GM18499 (cell line): ENCODE measurements around the gene GLT1D1.
"Not testable (repeated sequence)": the region's sequence is repeated elsewhere in the genome, so short reads cannot be mapped to it uniquely, and the experiment has no call there.

Experiments
- ATAC-seq: cut with Tn5 transposase; IDR thresholded peaks from one replicate; pipeline ENCODE4 v1.9.1; 2021; ENCODE audit warnings: moderate number of reproducible peaks; ENCODE audit not compliant: insufficient read depth, unreplicated experiment

The GLT1D1 gene

DNA sequence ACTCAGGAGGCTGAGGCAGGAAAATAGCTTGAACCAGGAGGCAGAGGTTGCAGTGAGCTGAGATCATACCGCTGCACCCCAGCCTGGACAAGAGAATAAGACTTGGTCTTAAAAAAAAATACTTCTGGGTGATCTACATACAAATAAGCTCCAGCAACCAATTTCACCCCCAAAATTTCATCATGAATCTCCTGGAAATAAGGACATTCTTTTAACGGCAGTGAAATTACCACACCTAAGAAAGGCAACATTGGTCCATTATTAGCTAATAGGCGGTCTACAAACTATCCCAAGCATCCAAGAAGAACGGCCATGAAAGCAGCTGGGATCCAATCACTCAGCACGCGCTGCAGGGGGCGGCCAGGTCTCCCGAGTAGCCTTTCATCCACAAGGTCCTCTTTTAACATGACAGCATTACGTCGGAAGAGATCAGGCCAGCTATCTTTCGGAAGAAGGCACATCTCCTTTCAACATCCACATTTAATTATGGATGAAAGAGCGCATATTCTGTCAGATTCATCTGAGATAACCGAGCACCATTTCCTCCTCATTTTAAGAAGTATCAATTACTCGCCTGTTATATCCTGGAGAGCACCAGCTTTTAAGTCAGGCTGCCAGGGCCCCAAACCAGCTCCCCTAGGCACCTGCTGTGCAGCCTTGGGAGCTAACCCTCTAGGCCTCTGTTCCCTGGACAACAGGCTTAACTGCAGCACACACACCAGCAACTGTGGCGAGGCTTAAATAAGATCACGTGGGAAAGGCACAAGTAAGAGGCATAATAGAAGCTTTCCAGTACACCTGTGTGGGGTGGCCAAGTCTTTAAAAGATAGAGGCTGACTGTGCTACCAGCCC, 33.8 kb upstream of the GLT1D1 start:
- no peak for ATAC-seq

DNA sequence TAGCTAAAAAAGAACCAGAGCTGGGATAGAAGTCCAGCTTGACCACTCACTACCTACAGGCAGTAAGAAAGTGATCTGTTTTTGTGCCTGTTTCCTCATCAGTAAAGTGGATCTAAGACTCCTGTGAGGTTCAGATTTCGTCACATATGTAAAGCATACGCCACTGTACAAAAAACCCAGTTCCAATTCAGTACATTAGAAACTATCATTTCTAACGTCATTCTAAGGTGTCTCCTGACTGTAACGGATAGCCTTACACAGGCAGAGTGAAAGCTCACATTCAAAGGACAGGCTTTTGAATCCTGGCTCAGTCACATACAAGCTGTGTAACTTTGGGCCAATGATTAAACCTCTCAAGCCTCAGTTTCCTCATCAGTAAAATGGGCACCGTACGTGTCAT, 33.0 kb upstream of the GLT1D1 start:
- ATAC-seq = no peak

DNA sequence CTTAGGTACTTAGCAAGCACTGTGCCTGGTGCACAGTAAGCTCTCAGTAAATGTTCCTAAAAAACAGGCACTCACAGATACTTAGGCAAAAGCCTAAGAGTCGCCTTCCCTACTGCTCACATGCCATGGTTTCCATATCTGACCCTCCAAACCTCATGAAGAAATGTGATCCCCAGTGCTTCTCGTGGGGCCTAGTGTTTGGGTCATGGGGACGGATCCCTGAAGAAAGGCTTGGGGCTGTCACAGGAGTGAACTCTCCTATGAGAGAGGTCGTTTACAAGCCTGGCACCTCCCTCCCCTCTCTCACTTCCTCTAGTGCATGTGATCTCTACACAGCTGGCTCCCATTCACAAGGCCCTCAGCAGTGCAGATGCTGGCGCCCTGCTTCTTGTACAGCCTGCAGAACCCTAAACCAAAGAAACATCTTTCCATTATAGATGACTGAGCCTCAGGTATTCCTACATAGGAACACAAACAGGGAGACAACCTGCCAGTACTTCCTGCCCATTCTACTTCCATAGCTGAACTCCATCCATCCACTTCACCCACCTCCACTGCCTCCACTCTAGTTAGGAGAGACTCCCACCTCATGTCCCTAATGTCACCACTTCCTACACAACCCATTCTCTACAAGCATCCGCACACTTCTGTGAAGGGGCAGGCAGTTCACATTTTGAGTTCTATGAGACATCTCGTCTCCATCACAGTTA, 32.4 kb upstream of the GLT1D1 start:
- ATAC-seq = peak; percentile 34

DNA sequence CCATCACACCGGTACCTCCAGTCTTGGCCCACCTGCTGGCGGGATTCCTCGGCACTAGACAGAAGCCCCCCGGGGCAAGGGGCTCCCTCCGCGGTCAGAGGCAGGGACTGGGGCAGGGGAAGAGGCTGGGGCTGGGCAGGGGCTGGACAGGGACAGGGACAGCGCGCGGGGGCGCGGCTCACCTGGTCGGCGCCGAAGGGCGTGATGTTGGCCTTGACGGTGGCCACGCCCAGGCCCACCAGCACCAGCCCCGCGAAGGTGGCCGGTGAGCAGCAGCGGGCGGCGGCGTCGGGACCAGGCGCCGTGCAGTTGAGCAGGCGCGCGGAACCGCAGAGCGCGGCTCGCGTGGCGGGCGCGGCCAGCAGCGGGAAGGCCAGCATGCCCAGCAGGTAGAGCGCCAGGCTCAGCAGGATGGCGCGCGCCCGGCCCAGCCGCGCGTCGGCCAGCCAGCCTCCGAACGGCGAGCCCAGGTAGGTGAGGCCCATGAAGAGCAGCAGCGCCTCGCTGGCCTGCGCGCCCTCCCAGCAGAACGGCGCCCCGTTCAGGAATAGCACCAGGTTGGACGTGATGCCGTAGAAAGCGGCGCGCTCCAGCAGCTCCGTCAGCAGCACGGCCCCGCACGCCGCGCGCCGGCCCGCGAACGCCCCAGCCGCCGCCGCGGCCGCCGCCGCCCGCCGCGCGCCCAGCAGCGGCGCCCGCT, 29.9 kb upstream of the GLT1D1 start:
- peak; percentile 10 for ATAC-seq

DNA sequence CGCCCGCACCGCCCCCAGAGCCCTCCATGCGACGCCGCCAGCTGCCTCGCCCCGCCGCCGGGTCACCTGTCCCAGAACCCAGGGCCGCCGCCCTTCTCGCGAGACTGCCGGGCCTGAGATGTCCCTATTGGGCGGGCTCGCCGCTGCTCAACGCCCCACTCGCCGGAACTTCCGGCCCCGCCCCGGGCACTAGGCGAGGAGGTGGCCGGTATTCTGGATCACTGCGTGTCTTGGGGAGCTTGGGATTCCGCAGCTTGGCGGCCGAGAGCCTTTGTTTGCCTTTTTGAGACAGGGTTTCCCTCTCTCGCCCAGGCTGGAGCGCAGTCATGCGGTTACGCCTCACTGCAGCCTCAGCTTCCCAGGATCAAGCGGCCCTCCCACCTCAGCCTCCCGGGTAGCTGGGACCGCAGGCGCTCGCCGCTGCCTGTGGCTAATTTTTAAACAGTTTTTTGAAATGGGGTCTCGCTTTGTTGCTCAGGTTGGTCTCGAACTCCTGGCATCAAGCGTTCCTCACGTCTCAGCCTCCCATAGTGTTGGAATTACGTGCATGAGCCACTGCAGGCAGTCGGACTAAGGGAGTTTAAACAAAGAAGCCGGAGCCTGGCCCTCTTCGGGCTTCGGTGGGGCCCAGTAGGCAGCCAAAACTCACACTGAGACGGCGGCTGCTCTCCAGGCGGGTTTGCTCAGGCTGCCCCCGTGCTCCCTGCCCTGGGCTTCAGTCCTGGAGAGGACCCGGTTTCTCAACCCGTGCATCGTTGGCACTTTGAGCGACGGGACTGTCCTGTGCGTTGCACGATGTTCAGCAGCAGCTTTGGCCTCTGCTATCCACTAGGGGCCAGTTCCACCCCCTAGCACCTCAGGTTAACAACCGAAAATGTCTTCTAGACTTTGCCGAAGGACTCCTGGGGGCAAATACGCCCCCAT, 29.1 kb upstream of the GLT1D1 start, which contains the start of gene SLC15A4:
SLC15A4 (minus strand) TSS at position 43 of the 924 bp plus-strand sequence; CDS start at position 28, 15 bp downstream.
- ATAC-seq = peak; percentile 78

DNA sequence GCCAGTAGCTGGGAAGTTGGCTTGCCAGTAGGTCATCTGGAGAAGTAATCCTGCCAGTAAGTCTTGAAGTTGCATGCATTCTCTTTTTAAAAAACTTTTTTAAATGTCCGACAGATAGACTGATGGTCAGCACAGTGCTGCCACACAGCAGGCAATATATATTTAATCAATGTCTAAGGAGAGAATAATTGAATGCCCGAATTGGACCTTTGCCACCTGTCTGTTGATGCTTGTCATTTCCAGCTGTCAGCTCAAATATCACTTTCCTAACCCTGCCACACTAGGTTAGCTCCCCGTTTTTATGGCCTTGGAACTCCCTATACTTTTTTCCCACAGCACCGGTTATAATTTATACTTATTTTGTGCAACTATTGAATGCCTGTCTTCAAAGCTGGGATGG, 27.4 kb upstream of the GLT1D1 start:
- no peak for ATAC-seq

DNA sequence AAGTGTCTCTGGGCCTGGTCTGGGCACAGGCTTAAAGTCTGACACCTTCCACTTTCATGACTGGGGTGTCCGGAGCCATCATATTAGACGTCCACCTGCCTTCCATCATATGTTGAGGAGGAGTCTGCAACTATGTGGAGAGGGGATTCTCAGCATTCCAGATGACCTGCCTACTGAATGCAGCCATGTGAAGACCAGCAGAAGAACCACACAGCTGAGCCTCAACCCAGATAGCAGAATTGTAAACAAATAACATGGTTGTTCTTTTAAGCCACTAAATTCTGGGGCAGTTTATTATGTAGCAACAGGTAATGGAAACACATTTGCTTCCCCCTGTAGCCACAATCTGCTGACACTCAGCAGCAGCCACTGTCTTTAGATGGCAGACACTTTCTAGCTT, 25.6 kb upstream of the GLT1D1 start:
- no peak for ATAC-seq

DNA sequence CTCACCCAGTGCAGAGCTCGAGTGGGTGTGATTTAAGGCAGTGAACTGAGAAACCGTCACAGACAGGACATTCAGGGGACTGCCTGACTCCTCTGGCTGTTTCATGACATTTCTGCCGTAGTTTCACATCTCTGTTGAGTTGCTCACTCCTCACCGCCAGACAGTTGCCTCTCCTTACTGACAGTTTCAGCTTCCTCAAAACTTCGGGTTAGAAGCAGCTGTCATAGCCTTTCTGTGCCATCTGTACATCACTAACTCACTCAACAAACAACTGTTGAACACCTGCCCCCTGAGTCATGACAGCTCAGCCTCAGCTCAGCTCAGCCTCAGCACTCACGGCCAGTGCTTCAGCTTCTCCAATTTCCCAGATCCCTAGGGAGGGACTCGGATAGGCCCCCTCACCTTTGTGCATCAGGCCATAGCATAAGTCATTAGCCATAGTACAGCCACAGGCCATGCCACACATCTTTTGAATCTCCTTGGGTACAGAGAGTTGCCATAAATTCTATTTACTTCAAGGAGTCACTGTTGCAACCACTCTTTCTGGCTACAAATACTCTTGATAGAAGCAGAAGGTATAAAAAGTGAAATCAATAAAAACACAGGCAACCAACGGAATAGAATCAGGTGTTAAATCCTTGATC, 23.3 kb upstream of the GLT1D1 start:
- peak; percentile 79 for ATAC-seq

DNA sequence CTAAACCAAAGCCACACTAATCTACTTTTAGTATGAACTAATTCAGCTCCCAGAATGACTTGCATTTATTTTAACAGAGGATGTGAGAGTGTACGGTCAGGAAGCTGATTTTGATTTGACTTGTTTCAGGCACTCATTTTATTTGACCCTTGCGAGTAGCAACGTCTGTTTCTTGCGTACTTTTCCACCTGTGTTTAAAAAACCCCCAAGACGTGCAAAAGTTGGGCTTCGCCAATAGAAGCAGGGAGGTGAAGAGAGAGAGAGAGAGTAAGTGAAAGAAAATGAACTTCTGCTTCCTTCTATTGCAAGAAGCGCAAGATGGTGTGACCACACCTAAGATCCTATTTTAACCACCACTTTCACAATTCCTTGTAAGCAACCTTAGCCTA, 22.8 kb upstream of the GLT1D1 start:
- peak; percentile 47 for ATAC-seq

DNA sequence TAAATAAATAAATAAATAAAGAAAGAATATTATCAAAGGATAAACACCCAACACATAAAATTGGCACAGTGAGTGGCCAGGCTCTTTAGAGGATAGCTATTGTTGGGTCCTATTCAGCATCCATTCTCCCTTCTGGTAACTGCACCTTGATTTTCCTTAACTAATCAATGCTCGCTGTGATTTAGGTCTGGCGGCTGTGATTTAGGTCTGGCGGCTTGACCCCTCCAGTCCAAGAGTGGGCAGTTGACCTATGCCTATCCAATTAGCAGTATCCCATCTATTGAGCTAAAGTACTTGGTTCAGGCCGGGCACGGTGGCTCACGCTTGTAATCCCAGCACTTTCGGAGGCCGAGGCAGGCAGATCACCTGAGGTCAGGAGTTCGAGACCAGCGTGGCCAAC, 19.9 kb upstream of the GLT1D1 start:
- ATAC-seq = no peak

DNA sequence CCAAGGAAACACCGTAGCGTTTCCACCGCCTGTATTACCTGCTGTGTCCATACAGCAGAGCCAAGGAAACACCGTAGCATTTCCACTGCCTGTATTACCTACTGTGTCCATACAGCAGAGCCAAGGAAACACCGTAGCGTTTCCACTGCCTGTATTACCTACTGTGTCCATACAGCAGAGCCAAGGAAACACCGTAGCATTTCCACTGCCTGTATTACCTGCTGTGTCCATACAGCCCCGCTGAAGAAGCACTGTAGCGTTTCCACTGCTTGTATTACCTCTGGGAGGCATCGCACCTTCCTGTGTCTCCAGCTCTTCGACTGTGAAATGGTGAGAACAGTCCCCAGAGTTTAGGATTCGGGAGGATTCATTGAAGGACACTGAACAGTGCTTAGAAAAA, 13.4 kb upstream of the GLT1D1 start:
- not testable (repeated sequence) for ATAC-seq

DNA sequence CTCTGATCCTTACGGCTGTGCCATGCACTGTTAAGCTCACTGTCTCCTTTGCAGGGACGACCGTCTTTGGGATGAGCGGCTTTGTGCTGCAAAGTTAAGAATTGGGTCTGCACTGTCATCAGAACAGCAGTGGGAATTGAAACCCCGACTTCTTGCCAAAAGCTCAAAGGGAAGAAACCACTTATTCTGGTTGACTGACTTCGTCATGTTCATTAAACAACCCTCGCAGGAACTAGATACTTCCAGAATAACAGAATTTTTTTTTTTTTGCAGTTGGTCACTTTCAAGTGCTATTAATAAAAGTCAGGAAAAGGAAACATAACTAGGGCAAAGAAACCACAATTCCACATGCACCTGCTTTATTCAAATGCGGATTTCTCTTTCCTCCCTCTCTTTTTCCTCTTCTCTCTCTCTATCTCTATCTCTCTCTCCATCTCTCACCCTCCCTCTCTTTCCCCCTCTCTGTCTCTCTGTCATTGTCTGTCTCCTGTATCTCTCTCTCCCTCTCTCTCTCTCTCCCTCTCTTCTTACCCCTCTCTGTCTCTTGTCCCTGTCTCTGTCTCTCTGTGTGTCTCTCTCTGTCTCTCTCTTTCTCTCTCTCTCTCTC, 12.3 kb upstream of the GLT1D1 start:
- ATAC-seq = peak; percentile 62

DNA sequence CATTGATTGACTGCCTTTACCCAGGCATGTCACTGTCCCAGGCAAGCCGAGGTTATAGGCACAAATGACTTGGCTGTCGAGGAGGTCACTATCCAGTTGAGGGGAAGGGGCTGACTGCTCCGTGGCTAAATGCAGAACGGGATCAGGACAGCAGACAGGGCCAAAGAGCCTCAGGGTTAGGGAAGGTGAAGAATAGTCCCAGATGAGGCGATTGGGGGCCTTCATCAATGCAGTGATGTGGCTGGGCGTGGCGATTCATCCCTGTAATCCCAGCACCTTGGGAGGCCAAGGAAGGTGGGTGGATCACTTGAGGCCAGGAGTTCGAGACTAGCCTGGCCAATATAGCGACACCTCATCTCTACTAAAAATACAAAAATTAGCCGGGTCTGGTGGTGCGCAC, 10.7 kb upstream of the GLT1D1 start:
- no peak for ATAC-seq

DNA sequence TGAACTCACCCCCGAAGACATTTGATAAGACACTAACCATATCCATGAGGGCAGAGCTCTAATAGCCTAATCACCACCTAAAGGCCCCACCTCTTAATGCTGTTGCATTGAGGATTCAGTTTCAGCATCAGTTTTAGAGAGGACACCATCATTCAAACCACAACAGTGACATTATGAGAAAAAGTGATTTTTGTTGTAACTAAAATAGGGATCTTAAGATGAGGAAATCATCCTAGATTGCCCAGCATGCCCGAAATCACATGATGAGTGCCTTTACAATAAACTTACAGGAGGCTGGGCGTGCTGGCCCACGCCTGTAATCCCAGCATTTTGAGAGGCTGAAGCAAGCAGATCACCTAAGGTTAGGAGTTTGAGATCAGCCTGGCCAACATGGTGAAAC, 9.7 kb upstream of the GLT1D1 start:
- no peak for ATAC-seq

DNA sequence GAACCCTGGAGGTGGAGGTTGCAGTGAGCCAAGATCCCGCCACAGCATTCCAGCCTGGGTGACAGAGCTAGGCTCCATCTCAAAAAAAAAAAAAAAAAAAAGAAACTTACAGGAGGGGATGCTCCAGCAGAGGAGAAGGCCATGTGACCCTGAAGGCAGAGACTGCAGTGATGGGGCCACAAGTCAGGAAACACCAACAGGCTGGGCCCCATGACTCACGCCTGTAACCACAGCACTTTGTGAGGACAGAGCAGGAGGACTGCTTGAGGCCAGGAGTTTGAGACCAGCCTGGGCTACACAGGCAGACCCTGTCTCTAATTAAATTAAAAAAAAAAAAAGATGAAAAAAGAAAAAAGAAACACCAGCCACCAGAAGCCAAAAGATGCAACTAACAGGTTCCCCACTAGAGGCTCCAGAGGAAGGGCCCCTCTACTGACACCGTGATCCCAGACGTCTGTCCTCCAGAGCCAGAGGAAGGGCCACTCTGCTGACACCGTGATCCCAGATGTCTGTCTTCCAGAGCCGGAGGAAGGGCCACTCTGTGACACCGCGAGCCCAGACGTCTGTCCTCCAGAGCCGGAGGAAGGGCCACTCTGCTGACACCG, 9.1 kb upstream of the GLT1D1 start:
- no peak for ATAC-seq

DNA sequence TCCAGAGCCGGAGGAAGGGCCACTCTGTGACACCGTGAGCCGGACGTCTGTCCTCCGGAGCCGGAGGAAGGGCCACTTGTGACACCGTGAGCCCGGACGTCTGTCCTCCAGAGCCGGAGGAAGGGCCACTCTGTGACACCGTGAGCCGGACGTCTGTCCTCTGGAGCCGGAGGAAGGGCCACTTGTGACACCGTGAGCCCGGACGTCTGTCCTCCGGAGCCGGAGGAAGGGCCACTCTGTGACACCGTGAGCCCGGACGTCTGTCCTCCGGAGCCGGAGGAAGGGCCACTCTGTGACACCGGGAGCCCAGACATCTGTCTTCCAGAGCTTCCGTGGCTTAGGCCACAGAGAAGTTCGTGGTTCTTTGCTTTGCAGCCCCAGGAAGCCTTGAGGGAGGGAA, 6.6 kb upstream of the GLT1D1 start:
- ATAC-seq = not testable (repeated sequence)

DNA sequence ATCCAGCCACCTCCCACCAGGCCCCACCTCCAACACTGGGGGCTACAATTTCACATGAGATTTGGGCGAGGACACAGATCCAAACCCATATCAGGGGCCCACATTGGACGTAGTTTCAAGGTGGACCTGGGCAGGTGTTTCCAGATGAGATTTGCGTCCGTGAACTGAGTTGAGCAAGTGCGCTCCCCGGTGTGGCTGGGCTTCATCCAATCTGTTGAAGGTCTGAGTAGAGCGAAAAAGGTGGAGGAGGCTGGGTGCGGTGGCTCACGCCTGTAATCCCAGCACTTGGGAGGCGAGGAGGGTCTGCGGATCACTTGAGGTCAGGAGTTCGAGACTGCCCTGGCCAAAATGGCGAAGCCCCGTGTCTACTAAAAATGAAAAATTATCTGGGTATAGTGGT, 4.9 kb upstream of the GLT1D1 start:
- no peak for ATAC-seq

DNA sequence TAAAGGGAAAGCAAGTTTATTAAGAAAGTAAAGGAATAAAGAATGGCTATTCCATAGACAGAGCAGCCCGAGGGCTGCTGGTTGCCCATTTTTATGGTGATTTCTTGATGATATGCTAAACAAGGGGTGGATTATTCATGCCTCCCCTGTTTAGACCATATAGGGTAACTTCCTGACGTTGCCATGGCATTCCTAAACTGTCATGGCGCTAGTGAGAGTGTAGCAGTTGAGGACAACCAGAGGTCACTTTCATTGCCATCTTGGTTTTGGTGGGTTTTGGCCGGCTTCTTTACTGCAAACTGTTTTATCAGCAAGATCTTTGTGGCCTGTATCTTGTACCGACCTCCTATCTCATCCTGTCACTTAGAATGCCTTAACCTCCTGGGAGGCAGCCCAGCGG, 3.5 kb upstream of the GLT1D1 start:
- not testable (repeated sequence) for ATAC-seq

DNA sequence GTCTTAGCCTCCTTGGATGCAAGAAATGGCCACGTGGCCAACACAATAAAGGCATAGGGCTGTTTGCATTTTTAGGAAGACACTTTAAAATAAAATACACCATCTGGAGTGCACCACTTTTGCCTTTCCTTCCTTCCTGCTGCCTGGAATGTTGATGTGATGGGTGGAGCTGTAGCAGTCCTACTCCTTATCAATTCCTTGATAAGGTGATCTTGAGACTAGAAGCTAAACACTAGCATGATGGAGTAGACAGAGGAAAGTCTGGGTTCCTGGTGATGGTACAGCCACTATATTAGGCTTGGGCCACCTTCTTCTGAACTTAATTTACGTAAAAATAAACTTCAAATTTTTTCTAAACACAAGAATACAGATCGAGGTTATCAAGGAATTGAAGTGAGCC, 2.9 kb upstream of the GLT1D1 start:
- ATAC-seq = no peak
